Lower leg skin (tissue), 3 donors: Measurements from ENCODE around the gene ESYT3.

Experiments
- POLR2A ChIP-seq, 2 donors: fragments of 450-650 bp; IDR thresholded peaks; one replicate each; pipeline ENCODE4 v1.6.1; 2016 to 2017; ENCODE audit warnings: antibody characterized with exemption in 2 of 2, mild to moderate bottlenecking in 1 of 2, moderate library complexity in 1 of 2
- TF ChIP-seq, protein P1 (sequence below), 3 donors: fragments of 450-650 bp; IDR thresholded peaks; one replicate each; pipeline ENCODE4 v1.5.1; 2016; ENCODE audit warnings: antibody characterized with exemption in 3 of 3, mild to moderate bottlenecking in 3 of 3, moderate library complexity in 2 of 3

DNA sequence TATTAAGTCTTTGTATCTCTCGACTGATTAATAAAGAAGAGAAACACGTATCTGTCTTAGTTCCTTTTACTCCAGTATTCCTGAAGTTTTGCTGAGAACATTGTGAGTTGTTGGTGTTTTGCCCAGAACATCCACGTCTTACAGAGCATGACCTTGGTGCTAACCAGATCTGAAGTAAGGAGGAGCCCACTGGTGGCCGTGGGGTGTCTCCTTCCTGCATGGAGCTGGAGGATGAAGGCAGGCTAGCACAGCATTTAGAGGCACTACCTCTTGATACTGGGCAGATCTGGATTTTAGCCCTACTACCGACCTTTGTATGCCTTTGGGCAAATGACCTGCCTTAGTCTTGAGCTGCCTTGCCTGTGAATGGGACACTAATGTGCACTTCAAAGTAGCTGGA, 28.9 kb upstream of the ESYT3 start:
- TF ChIP-seq, protein P1, sequence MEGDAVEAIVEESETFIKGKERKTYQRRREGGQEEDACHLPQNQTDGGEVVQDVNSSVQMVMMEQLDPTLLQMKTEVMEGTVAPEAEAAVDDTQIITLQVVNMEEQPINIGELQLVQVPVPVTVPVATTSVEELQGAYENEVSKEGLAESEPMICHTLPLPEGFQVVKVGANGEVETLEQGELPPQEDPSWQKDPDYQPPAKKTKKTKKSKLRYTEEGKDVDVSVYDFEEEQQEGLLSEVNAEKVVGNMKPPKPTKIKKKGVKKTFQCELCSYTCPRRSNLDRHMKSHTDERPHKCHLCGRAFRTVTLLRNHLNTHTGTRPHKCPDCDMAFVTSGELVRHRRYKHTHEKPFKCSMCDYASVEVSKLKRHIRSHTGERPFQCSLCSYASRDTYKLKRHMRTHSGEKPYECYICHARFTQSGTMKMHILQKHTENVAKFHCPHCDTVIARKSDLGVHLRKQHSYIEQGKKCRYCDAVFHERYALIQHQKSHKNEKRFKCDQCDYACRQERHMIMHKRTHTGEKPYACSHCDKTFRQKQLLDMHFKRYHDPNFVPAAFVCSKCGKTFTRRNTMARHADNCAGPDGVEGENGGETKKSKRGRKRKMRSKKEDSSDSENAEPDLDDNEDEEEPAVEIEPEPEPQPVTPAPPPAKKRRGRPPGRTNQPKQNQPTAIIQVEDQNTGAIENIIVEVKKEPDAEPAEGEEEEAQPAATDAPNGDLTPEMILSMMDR (IDR thresholded peaks at IDR 0.05) = no peak
- TF ChIP-seq POLR2A (IDR thresholded peaks at IDR 0.05) = no peak
